GM13977 (cell line): ENCODE data around the gene PTPRCAP.
"Not testable (repeated sequence)": the region's sequence is repeated elsewhere in the genome, so short reads cannot be mapped to it uniquely, and the experiment has no call there.

Experiments
- DNase-seq: peaks from one replicate; pipeline ENCODE4 v3.0.0; 2012; ENCODE audit warnings: low spot score
- in situ Hi-C: fragments of 300-500 bp; cut with MboI; formaldehyde crosslinking; loops from one replicate; pipeline ENCODE4 v1.12.0; 2022; ENCODE audit warnings: low sequenced_read_pairs, low pct_unique_long_range_greater_than_20kb, mixed read lengths, inconsistent platforms; ENCODE audit not compliant: unreplicated experiment
- TF ChIP-seq, protein P1 (sequence below): IDR thresholded peaks from 2 replicates; pipeline ENCODE4 v1.5.1; 2012; ENCODE audit warnings: mild to moderate bottlenecking, control low read depth; ENCODE audit not compliant: insufficient read depth; ENCODE audit errors: extremely low read depth, missing control alignments

PTPRCAP gene

DNA sequence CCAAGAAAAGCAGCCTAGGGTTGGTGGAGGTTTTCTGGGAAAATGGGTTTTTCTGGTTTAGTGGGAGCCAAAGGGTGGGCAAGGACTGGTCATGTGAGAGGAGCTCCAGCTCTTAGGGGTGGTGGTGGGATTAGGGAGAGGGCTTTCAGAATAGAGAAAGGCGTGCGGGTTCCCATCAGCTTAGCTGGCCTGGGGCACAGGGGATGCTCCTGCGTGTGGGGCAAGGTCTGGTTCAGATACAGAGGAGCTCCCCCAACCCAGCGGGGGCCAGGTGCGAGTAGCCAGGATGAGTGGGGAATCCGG lies 30.9 kb upstream of the PTPRCAP start:
- in situ Hi-C loops, result loop anchor here (10.0 kb wide), 1 partner anchor 64 kb away; the partner anchor contains the start of genes PPP1CA and TBC1D10C
- DNase-seq, result no peak
- TF ChIP-seq, protein P1, sequence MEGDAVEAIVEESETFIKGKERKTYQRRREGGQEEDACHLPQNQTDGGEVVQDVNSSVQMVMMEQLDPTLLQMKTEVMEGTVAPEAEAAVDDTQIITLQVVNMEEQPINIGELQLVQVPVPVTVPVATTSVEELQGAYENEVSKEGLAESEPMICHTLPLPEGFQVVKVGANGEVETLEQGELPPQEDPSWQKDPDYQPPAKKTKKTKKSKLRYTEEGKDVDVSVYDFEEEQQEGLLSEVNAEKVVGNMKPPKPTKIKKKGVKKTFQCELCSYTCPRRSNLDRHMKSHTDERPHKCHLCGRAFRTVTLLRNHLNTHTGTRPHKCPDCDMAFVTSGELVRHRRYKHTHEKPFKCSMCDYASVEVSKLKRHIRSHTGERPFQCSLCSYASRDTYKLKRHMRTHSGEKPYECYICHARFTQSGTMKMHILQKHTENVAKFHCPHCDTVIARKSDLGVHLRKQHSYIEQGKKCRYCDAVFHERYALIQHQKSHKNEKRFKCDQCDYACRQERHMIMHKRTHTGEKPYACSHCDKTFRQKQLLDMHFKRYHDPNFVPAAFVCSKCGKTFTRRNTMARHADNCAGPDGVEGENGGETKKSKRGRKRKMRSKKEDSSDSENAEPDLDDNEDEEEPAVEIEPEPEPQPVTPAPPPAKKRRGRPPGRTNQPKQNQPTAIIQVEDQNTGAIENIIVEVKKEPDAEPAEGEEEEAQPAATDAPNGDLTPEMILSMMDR, result no peak

DNA sequence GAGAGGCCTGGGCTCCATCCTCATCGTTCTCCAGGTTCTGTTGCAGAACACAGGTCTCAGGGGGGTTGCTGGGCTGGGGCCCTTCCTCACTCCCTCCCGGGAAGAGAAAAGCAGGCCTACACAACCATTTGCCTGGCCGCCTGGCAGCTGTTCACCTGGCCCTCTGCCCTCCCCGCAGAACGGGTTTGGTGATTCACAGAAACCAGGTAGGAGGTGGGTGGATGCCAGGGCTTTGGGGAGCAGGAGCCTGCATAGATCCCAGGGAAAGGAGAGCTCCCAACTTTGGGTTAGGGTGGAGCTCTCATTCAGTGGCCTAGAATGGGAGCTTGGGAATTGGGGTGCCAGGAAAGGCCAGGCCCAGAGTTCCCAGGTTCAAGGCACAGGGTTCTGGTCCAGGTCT lies 30.6 kb upstream of the PTPRCAP start:
- TF ChIP-seq, protein P1, result no peak
- in situ Hi-C loops, result loop anchor here (10.0 kb wide), 1 partner anchor 63 kb away; the partner anchor contains the start of genes PPP1CA and TBC1D10C
- DNase-seq, result no peak

DNA sequence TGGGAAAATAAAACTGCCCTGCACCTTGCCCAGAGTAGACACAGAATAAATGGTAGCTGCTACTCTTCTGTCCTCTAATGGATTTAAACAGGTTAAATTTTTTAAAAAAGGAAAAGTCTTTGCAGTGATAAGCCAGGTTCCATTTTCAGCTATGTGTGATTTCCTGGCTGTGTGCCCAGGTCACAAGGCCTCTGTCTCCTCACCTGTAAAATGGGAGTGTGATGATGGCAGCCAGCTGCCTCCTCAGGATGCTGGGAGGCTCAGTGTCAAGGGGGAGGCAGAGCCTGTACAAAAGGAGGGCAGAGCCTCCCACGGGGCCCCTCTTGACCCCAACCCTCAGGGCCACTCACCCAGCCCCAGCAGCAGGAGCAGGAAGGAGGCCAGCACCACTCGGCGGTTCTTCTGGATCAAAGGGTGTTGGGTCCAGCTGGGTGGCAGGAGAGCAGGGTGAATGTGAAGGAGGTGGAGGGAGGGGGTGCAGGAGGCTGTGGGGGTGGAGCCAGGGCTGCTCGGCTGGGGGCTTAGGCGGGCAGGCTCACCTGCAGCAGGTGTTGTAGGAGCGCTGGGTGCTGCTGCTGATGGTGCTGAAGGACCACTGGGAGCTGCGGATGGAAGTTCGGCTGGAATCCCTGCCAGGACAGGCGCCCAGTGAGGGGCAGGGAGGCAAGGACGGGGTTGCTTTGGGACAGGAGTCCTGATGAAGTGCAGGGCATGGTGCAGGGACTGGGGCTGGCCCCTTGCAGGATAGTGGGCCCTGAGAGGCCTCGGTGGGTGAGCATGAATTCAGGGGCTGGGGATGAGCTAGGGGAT lies 29.7 kb upstream of the PTPRCAP start:
- in situ Hi-C loops, result loop anchor here (10.0 kb wide), 1 partner anchor 62 kb away; the partner anchor contains the start of genes PPP1CA and TBC1D10C
- TF ChIP-seq, protein P1, result no peak
- no peak for DNase-seq

DNA sequence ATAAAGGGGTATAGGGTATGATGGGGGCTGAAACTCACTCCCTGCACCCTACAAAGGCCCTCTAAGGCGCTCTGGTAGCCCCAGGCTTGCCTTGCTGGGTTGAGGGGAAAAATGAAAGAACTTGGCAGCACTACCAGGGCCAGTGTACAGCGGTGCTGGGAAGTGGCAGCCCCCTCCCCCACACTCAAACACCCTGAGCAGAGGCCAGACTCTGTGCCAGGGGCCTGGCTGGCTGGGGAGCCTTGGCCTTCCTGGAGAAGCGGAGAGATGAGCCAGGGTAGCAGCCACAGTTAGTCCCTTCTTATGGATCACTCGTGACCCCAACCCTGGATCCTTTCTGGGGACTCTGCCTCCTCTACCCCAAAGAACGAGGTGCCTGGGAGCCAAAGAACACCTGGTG lies 28.9 kb upstream of the PTPRCAP start:
- TF ChIP-seq, protein P1, result no peak
- in situ Hi-C loops, result loop anchor here (10.0 kb wide), 1 partner anchor 62 kb away; the partner anchor contains the start of genes PPP1CA and TBC1D10C
- DNase-seq, result no peak

DNA sequence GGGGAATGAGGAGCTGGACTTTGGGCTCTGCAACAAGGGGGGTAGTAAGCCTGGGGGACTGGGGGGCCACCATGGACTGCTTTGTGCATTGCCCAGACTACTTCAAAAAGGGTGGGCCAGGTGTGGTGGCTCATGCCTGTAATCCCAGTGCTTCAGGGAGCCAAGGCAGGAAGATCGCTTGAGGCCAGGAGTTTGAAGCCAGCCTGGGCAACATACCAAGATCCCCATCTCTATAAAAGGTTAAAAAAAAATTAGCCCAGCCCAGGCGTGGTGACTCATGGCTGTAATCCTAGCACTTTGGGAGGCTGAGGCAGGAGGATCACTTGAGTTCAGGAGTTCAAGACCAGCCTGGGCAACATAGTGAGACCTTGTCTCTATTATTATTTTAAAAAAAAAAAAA lies 28.0 kb upstream of the PTPRCAP start:
- in situ Hi-C loops, result loop anchor here (10.0 kb wide), 1 partner anchor 61 kb away; the partner anchor contains the start of genes PPP1CA and TBC1D10C
- DNase-seq, result not testable (repeated sequence)

DNA sequence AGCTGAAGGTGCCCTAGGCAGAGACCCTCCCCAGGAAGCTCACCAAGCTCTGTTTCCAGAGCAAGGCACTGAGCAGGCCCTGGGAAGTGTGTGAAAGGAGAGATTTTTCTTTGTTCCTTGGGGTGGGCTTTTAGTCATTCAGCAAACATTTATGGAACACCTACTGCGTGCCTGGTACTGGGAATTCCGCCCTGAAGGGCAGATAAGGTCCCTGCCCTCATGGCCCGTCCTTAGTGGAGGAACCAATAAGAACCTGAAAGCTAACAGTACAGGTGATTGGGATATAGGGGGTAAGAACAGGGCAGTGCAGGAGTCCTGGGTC lies 27.7 kb upstream of the PTPRCAP start:
- TF ChIP-seq, protein P1, result no peak
- in situ Hi-C loops, result loop anchor here (10.0 kb wide), 1 partner anchor 60 kb away; the partner anchor contains the start of genes PPP1CA and TBC1D10C
- DNase-seq, result no peak
